ENCODE measurements around the gene DDX24.

GRCh38 chr14:94112513-94113063 is 31.6 kb upstream of the DDX24 start:
- TF ChIP-seq SRSF7 (optimal IDR thresholded peaks at IDR 0.05; ENCODE audit: low read depth, low read length): no peak
- TF ChIP-seq NFXL1 (CRISPR knock-in tag; IDR thresholded peaks at IDR 0.05): no peak
- no peak for TF ChIP-seq STAT5B (CRISPR knock-in tag; IDR thresholded peaks at IDR 0.05)
- no peak for TF ChIP-seq REST (IDR thresholded peaks at IDR 0.05; ENCODE audit: borderline replicate concordance)
- TF ChIP-seq REST (CRISPR knock-in tag; IDR thresholded peaks at IDR 0.05; ENCODE audit: low read depth): no peak
- TF ChIP-seq YY1 (IDR thresholded peaks at IDR 0.05; ENCODE audit: borderline replicate concordance in 1 of 3, control insufficient read depth in 1 of 3, extremely low read depth in 1 of 3, insufficient read depth in 3 of 3, insufficient read length in 1 of 3, insufficient replicate concordance in 2 of 3, low read depth in 1 of 3, low read length in 2 of 3): no peak
- no peak for TF ChIP-seq ZNF133 (CRISPR knock-in tag; IDR thresholded peaks at IDR 0.05)
- no peak for TF ChIP-seq C11orf30 (IDR thresholded peaks at IDR 0.05; ENCODE audit: low read depth)
- no peak for TF ChIP-seq U2AF1 (optimal IDR thresholded peaks at IDR 0.05; ENCODE audit: low read depth, low read length)
- TF ChIP-seq EZH2 (IDR thresholded peaks at IDR 0.05; ENCODE audit: borderline replicate concordance, low read depth, low read length): no peak
- TF ChIP-seq PATZ1 (CRISPR knock-in tag; IDR thresholded peaks at IDR 0.05; ENCODE audit: borderline replicate concordance): no peak
- no peak for TF ChIP-seq CEBPB (tag; IDR thresholded peaks at IDR 0.05)
- TF ChIP-seq ZBTB17 (CRISPR knock-in tag; IDR thresholded peaks at IDR 0.05): no peak
